HCT116 (cell line): ENCODE measurements around the gene GNPTG. TPM values are rescaled to one million over a fixed set of nuclear protein-coding genes. Genes with fewer than 3 reads are reported as not detected.

Experiments
- ATAC-seq: fragments of 200-7000 bp; cut with Tn5 transposase; 2 replicates; pipeline ENCODE4 v1.9.1; 2020; ENCODE audit warnings: mild to moderate bottlenecking, moderate library complexity
- BruUV-seq: library from RNA; stranded (reverse); fragments of 400-500 nt; replicated peaks from 2 replicates; lab custom pipeline; 2021; lab: Mats Ljungman, UMichigan
- CTCF ChIA-PET: fragments of 300-600 bp; sonication (Branson Sonifier 250); formaldehyde crosslinking; loops from one replicate; lab custom pipeline; 2021; ENCODE audit warnings: antibody characterized with exemption; lab: Charles Lee
- POLR2A ChIA-PET: fragments of 300-600, 350-600 bp; sonication (Branson Sonifier 250); formaldehyde crosslinking; loops from one replicate; lab custom pipeline; 2021; ENCODE audit warnings: antibody characterized with exemption; lab: Charles Lee
- RAD21 ChIA-PET, 2 experiments: fragments of 300-600 bp; sonication (Branson Sonifier 250); formaldehyde crosslinking; loops; one replicate each; lab custom pipeline; 2023; ENCODE audit warnings: low total read pairs in 2 of 2; ENCODE audit not compliant: uncharacterized antibody in 2 of 2, unreplicated experiment in 2 of 2, low non-redundant PET in 1 of 2; lab: Charles Lee
- DNase-seq: peaks from one replicate; pipeline ENCODE4 v3.0.0-alpha.2; 2010; ENCODE audit warnings: low read depth, low spot score
- H2AFZ ChIP-seq: fragments of 200-600 bp; shearing (Covaris generic), sonication (generic); 2 replicates; pipeline ENCODE4 v1.6.1; 2017; ENCODE audit warnings: low read depth, mixed run types, mixed read lengths, antibody characterized with exemption, low read length; ENCODE audit not compliant: poor library complexity, severe bottlenecking
- H3K27ac ChIP-seq: 2 replicates; pipeline ENCODE4 v1.5.1; 2012; ENCODE audit warnings: low read depth, low read length
- H3K27me3 ChIP-seq: fragments of 200-600 bp; sonication (generic); 2 replicates; pipeline ENCODE4 v1.6.1; 2016; ENCODE audit warnings: mixed run types, low read length, mixed read lengths; ENCODE audit not compliant: insufficient read depth
- H3K36me3 ChIP-seq, 2 experiments: fragments of 200-500 bp in 1 of 2; fragments of 200-600 bp in 1 of 2; sonication (Bioruptor generic) in 1 of 2; sonication (generic) in 1 of 2; 2 replicates each; pipeline versions ENCODE4 v1.5.1 to v1.6.1; 2014 to 2016; ENCODE audit warnings: low read length in 2 of 2, inconsistent platforms in 1 of 2, mixed read lengths in 1 of 2, mixed run types in 1 of 2; ENCODE audit not compliant: insufficient read depth in 2 of 2, control insufficient read depth in 1 of 2
- H3K4me1 ChIP-seq, 2 experiments: fragments of 200-600 bp in 1 of 2; sonication (generic) in 1 of 2; 2 replicates each; pipeline versions ENCODE4 v1.5.1 to v1.6.1; 2012 to 2017; ENCODE audit warnings: low read length in 2 of 2, inconsistent platforms in 1 of 2, mild to moderate bottlenecking in 1 of 2, mixed read lengths in 1 of 2, mixed run types in 1 of 2, moderate library complexity in 1 of 2; ENCODE audit not compliant: insufficient read depth in 2 of 2, control insufficient read depth in 1 of 2
- H3K4me2 ChIP-seq: fragments of 200-600 bp; sonication (generic); 2 replicates; pipeline ENCODE4 v1.6.1; 2017; ENCODE audit warnings: mixed run types, low read length, mixed read lengths
- H3K4me3 ChIP-seq, 2 experiments: fragments of 200-600 bp in 1 of 2; sonication (generic) in 1 of 2; replicated peaks in 1 of 2; 2 replicates each; pipeline ENCODE4 v1.5.1; 2011 to 2016; ENCODE audit warnings: low read length in 2 of 2, control low read depth in 1 of 2, low read depth in 1 of 2, mild to moderate bottlenecking in 1 of 2, mixed read lengths in 1 of 2, mixed run types in 1 of 2
- H3K79me2 ChIP-seq: fragments of 200-600 bp; sonication (generic); 2 replicates; pipeline ENCODE4 v1.6.1; 2017; ENCODE audit warnings: mild to moderate bottlenecking, mixed run types, low read length, moderate library complexity, mixed read lengths; ENCODE audit not compliant: insufficient read depth
- H3K9ac ChIP-seq: fragments of 200-600 bp; sonication (generic); 2 replicates; pipeline ENCODE4 v1.6.1; 2016; ENCODE audit warnings: low read length, mixed read lengths
- H3K9me2 ChIP-seq: fragments of 200-600 bp; sonication (generic), shearing (Covaris generic); 2 replicates; pipeline ENCODE4 v1.6.1; 2017; ENCODE audit warnings: mixed run types, mild to moderate bottlenecking, moderate library complexity; ENCODE audit not compliant: insufficient read depth
- H3K9me3 ChIP-seq, 2 experiments: fragments of 200-500 bp in 1 of 2; fragments of 200-600 bp in 1 of 2; sonication (Bioruptor generic) in 1 of 2; sonication (generic) in 1 of 2; 2 replicates each; pipeline ENCODE4 v1.6.1; 2014 to 2017; ENCODE audit warnings: low read length in 2 of 2, mixed read lengths in 2 of 2, inconsistent platforms in 1 of 2, low read depth in 1 of 2, mild to moderate bottlenecking in 1 of 2, mixed run types in 1 of 2, moderate library complexity in 1 of 2; ENCODE audit not compliant: control insufficient read depth in 1 of 2, insufficient read depth in 1 of 2
- H4K20me1 ChIP-seq: fragments of 200-600 bp; sonication (generic), shearing (Covaris generic); 2 replicates; pipeline ENCODE4 v1.6.1; 2017; ENCODE audit warnings: mixed run types, mild to moderate bottlenecking, moderate library complexity; ENCODE audit not compliant: insufficient read depth
- CEBPB ChIP-seq: IDR thresholded peaks from 2 replicates; pipeline ENCODE4 v1.6.1; 2012; ENCODE audit warnings: low read depth
- ELF1 ChIP-seq: IDR thresholded peaks from 2 replicates; pipeline ENCODE4 v1.6.1; 2012; ENCODE audit warnings: low read depth, borderline replicate concordance
- EZH2phosphoT487 ChIP-seq: fragments of 200-600 bp; IDR thresholded peaks from 2 replicates; pipeline ENCODE4 v1.6.1; 2018; ENCODE audit warnings: antibody characterized with exemption, borderline replicate concordance
- FOSL1 ChIP-seq: IDR thresholded peaks from 2 replicates; pipeline ENCODE4 v1.6.1; 2012; ENCODE audit warnings: low read depth
- MAX ChIP-seq: IDR thresholded peaks from 2 replicates; pipeline ENCODE4 v1.6.1; 2012
- TCF7L2 ChIP-seq: IDR thresholded peaks from 2 replicates; pipeline ENCODE4 v1.7.0; 2011; ENCODE audit warnings: borderline replicate concordance, inconsistent platforms; ENCODE audit not compliant: insufficient read depth, insufficient read length; ENCODE audit errors: extremely low read depth
- ZBTB33 ChIP-seq: IDR thresholded peaks from 2 replicates; pipeline ENCODE4 v1.6.1; 2011; ENCODE audit warnings: mild to moderate bottlenecking, low read length, moderate library complexity; ENCODE audit not compliant: insufficient replicate concordance; ENCODE audit errors: extremely low read depth
- intact Hi-C: fragments of 100-400 bp; cut with micrococcal nuclease; formaldehyde crosslinking; loops from 2 replicates; pipeline ENCODE4 v1.10.0; 2022
- total RNA-seq: library from RNA; stranded (reverse); gene quantifications from one replicate; pipeline ENCODE4 v1.2.1, GENCODE V29; 2021; ENCODE audit not compliant: unreplicated experiment
- TF ChIP-seq, protein P1 (sequence below): IDR thresholded peaks from 2 replicates; pipeline ENCODE4 v1.6.1; 2012

The GNPTG gene
- total RNA-seq, 1 experiment from 2014 or later, result 35.2 TPM

DNA sequence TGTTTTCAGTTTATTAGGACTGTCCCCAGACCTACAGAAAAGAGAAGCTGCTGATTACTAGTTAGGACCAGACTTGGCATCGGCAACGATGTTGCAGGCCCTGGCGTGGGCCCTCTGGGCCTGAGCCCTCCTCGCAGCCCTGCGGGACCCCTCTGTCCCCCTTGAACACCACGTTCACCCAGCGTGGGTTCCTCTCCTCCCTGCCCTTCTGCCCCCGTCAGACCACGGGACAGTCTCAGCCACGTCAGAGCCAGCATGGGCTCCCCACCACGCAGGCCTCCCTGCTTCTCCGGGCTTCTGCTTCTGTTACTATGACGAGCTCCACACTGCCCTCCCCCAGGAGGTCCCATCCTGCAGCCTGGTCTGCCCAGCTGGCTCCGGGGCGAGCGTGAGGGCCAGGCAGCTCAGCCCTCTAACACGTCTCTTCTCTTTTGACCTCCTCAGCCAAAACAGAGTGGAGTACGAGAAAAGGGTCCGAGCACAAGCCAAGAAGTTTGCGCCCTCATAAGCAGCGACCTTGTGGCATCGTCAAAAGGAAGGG, 27.4 kb upstream of the GNPTG start:
- DNase-seq (no peak), ATAC-seq (no peak)
- Histone ChIP-seq H3K4me2 (no peak overlapping the region), H3K27me3 (no peaks in the 10 kb centered on the region), H3K9me2 (no peaks in the 10 kb centered on the region), H2AFZ (no peak overlapping the region), H3K36me3 (peaks cover 19 to 27% of the 10 kb centered on the region in 2 experiments; a peak in 3 of 4 replicates), H3K27ac (no peak overlapping the region), H3K4me3 (no peak overlapping the region), H4K20me1 (peaks cover 4% of the 10 kb centered on the region; the same call in 1 of the 2 replicates), H3K79me2 (peaks cover 10% of the 10 kb centered on the region), H3K4me1 (no peaks in the 10 kb centered on the region), H3K9ac (no peak overlapping the region), H3K9me3 (no peaks in the 10 kb centered on the region)
- ChIA-PET POLR2A (no interaction called here), CTCF (no interaction called here), RAD21 (no interaction called here)
- intact Hi-C loops, result no loop called here
- BruUV-seq, result no TSS peak
- TF ChIP-seq, protein P1, sequence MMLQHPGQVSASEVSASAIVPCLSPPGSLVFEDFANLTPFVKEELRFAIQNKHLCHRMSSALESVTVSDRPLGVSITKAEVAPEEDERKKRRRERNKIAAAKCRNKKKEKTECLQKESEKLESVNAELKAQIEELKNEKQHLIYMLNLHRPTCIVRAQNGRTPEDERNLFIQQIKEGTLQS, result no peak
- no peak for TF ChIP-seq FOSL1
- no peak for TF ChIP-seq ZBTB33
- no peak for TF ChIP-seq ELF1
- TF ChIP-seq TCF7L2, result no peak
- TF ChIP-seq CEBPB, result no peak
- TF ChIP-seq EZH2phosphoT487, result no peak
- TF ChIP-seq MAX, result no peak
